ENCODE measurements around the gene CDC40. TPM values are rescaled to one million over a fixed set of nuclear protein-coding genes. Genes with fewer than 3 reads are reported as not detected.
"Not testable (repeated sequence)": the region's sequence is repeated elsewhere in the genome, so short reads cannot be mapped to it uniquely, and the experiment has no call there.

CDC40 gene
- total RNA-seq, 1 experiment from 2014 or later, result 25.7 TPM

GRCh38 chr6:110239526-110240274 lies 59.5 kb downstream of the CDC40 start:
- H3K4me3 Mint-ChIP-seq, result no peak overlapping the region
- H3K36me3 Mint-ChIP-seq, result peaks cover 3% of the 10 kb centered on the region
- no peak for ATAC-seq
- no peak for DNase-seq (ENCODE audit: low spot score)
- peaks cover 9% of the 10 kb centered on the region for H3K9me3 Mint-ChIP-seq
- no peaks in the 10 kb centered on the region for H3K27me3 Mint-ChIP-seq (ENCODE audit: low read depth)
- TF ChIP-seq SMAD3 (CRISPR knock-in tag; IDR thresholded peaks at IDR 0.05; ENCODE audit: borderline replicate concordance) (no peak), TEAD4 (CRISPR knock-in tag; IDR thresholded peaks at IDR 0.05) (no peak), TCF7 (CRISPR knock-in tag; IDR thresholded peaks at IDR 0.05; ENCODE audit: low read depth) (no peak)
- TF ChIP-seq, protein P1, sequence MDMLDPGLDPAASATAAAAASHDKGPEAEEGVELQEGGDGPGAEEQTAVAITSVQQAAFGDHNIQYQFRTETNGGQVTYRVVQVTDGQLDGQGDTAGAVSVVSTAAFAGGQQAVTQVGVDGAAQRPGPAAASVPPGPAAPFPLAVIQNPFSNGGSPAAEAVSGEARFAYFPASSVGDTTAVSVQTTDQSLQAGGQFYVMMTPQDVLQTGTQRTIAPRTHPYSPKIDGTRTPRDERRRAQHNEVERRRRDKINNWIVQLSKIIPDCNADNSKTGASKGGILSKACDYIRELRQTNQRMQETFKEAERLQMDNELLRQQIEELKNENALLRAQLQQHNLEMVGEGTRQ (CRISPR knock-in tag; IDR thresholded peaks at IDR 0.05), result no peak
- ChIA-PET CTCF (no interaction called here), POLR2A (no interaction called here)
- H3K27ac Mint-ChIP-seq, result no peak overlapping the region
- H3K4me1 Mint-ChIP-seq, result no peaks in the 10 kb centered on the region

DNA sequence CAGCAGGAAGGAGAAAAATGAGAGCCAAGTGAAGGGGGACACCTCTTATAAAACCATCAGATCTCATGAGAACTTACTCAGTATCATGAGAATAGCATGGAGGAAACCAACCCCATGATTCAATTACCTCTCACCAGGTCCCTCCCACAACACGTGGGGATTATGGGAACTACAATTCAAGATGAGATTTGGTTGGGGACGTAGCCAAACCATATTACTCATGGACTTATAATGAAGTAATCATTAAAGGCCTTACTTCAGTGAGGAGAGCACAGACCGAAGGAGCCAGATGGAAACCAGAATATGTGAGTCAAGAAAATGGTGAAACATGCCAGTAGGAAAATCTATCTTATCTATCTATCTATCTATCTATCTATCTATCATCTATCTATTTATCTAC lies 64.4 kb downstream of the CDC40 start:
- H3K4me3 Mint-ChIP-seq; H3K27me3 Mint-ChIP-seq (ENCODE audit: low read depth); H3K36me3 Mint-ChIP-seq; POLR2A ChIA-PET; ATAC-seq; H3K9me3 Mint-ChIP-seq; DNase-seq (ENCODE audit: low spot score); H3K27ac Mint-ChIP-seq: not testable (repeated sequence)
- peaks cover 11% of the 10 kb centered on the region; the same call in 1 of the 2 replicates for H3K4me1 Mint-ChIP-seq
- CTCF ChIA-PET, result interaction anchor here (1.0 kb wide), 1 partner anchor 97 kb away, joined by 4 read pairs; no protein-coding TSS in a partner anchor

- Mint-ChIP-seq H3K4me1 (peaks cover 18% of the 10 kb centered on the region), H3K27me3 (ENCODE audit: low read depth) (no peaks in the 10 kb centered on the region), H3K36me3 (no peaks in the 10 kb centered on the region), H3K9me3 (peaks cover 6% of the 10 kb centered on the region; the same call in 1 of the 2 replicates), H3K4me3 (no peak overlapping the region), H3K27ac (no peak overlapping the region)
- ChIA-PET CTCF (interaction anchor here (2.3 kb wide), 1 partner anchor 96 kb away, joined by 7 read pairs; no protein-coding TSS in a partner anchor), POLR2A (no interaction called here)
- ATAC-seq (no peak), DNase-seq (ENCODE audit: low spot score) (no peak)
- TF ChIP-seq, protein P2, sequence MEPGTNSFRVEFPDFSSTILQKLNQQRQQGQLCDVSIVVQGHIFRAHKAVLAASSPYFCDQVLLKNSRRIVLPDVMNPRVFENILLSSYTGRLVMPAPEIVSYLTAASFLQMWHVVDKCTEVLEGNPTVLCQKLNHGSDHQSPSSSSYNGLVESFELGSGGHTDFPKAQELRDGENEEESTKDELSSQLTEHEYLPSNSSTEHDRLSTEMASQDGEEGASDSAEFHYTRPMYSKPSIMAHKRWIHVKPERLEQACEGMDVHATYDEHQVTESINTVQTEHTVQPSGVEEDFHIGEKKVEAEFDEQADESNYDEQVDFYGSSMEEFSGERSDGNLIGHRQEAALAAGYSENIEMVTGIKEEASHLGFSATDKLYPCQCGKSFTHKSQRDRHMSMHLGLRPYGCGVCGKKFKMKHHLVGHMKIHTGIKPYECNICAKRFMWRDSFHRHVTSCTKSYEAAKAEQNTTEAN (CRISPR knock-in tag; IDR thresholded peaks at IDR 0.05), result no peak
- TF ChIP-seq JUN (CRISPR knock-in tag; IDR thresholded peaks at IDR 0.05) (no peak), AFF4 (CRISPR knock-in tag; IDR thresholded peaks at IDR 0.05; ENCODE audit: borderline replicate concordance) (no peak), PRDM15 (CRISPR knock-in tag; IDR thresholded peaks at IDR 0.05) (no peak), PRRX2 (CRISPR knock-in tag; IDR thresholded peaks at IDR 0.05) (no peak), KAT7 (CRISPR knock-in tag; IDR thresholded peaks at IDR 0.05; ENCODE audit: borderline replicate concordance) (no peak), NFATC4 (CRISPR knock-in tag; IDR thresholded peaks at IDR 0.05) (no peak), ZNF263 (CRISPR knock-in tag; IDR thresholded peaks at IDR 0.05; ENCODE audit: low read depth) (no peak), E2F4 (CRISPR knock-in tag; IDR thresholded peaks at IDR 0.05; ENCODE audit: borderline replicate concordance, low read depth) (no peak), MXD4 (CRISPR knock-in tag; IDR thresholded peaks at IDR 0.05; ENCODE audit: borderline replicate concordance) (no peak)
- TF ChIP-seq, protein P3, sequence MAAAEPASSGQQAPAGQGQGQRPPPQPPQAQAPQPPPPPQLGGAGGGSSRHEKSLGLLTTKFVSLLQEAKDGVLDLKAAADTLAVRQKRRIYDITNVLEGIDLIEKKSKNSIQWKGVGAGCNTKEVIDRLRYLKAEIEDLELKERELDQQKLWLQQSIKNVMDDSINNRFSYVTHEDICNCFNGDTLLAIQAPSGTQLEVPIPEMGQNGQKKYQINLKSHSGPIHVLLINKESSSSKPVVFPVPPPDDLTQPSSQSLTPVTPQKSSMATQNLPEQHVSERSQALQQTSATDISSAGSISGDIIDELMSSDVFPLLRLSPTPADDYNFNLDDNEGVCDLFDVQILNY (CRISPR knock-in tag; IDR thresholded peaks at IDR 0.05), result no peak
These were observed 66.2 kb downstream of the CDC40 start for GRCh38 chr6:110246378-110246777.
